ENCODE results near the gene SLCO4A1. TPM values are rescaled to one million over a fixed set of nuclear protein-coding genes. Genes with fewer than 3 reads are reported as not detected.

SLCO4A1 gene
- total RNA-seq, 1 experiment from 2014 or later = 161 TPM

- Histone ChIP-seq H3K9me2 (replicated peaks; ENCODE audit: low read length) (no peaks in the 10 kb centered on the region), H2AFZ (ENCODE audit: low read length) (no peak overlapping the region), H3K9ac (ENCODE audit: low read length) (no peak overlapping the region), H4K20me1 (ENCODE audit: low read length) (no peaks in the 10 kb centered on the region), H3K36me3 (ENCODE audit: low read depth, low read length) (no peaks in the 10 kb centered on the region), H3K4me2 (ENCODE audit: low read length) (no peak overlapping the region), H3F3A (ENCODE audit: low read length, unreplicated experiment) (no peaks in the 10 kb centered on the region), H3K27me3 (ENCODE audit: low read length) (no peaks in the 10 kb centered on the region), H3K79me2 (ENCODE audit: low read length) (no peaks in the 10 kb centered on the region), H3K4me3 (ENCODE audit: low read length) (no peak overlapping the region), H3K27ac (ENCODE audit: low read length) (no peak overlapping the region), H3K4me1 (ENCODE audit: insufficient read depth, low read length) (no peaks in the 10 kb centered on the region), H3K9me3 (ENCODE audit: low read length) (no peaks in the 10 kb centered on the region)
- TF ChIP-seq EZH2phosphoT487 (IDR thresholded peaks at IDR 0.05; ENCODE audit: borderline replicate concordance, low read length) = no peak
- POLR2A ChIA-PET (ENCODE audit: unreplicated experiment) = no interaction called here
- DNase-seq (no peak), ATAC-seq (no peak)
- intact Hi-C loops (cut with micrococcal nuclease) = no loop called here
- CTCF ChIA-PET = no interaction called here
- BruUV-seq (replicated peaks) = no TSS peak
Observed at GRCh38 chr20:62695448-62696414, 53.4 kb downstream of the SLCO4A1 start.

DNA sequence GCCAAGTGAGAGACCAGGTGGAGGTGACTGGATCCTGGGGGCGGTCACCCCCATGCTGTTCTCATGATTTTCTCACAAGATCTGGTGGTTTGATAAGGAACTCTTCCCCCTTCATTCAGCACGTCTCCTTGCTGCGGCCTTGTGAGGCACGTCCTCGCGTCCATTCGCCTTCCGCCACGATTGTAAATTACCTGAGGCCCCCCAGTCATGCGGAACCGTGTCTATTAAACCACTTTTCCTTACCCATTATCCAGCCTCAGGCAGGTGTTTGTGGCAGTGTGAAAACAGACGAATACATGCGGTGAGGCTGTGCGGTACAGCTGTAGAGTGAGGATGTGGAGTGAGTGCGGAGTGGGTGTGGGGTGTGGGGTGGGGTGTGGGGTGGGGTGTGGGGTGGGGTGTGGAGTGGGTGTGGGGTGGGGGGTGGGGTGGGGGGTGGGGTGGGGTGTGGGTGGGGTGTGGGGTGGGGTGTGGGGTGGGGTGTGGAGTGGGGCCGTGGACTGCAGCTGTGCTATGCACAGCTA is 54.2 kb downstream of the SLCO4A1 start:
- Histone ChIP-seq H3K27ac (ENCODE audit: low read length) (no peak overlapping the region), H3K9ac (ENCODE audit: low read length) (no peak overlapping the region), H3K4me2 (ENCODE audit: low read length) (no peak overlapping the region), H3K79me2 (ENCODE audit: low read length) (no peaks in the 10 kb centered on the region), H3K4me3 (ENCODE audit: low read length) (no peak overlapping the region), H3K9me3 (ENCODE audit: low read length) (no peaks in the 10 kb centered on the region), H3K36me3 (ENCODE audit: low read depth, low read length) (no peaks in the 10 kb centered on the region), H3K27me3 (ENCODE audit: low read length) (no peaks in the 10 kb centered on the region), H2AFZ (ENCODE audit: low read length) (no peak overlapping the region), H3F3A (ENCODE audit: low read length, unreplicated experiment) (no peaks in the 10 kb centered on the region), H4K20me1 (ENCODE audit: low read length) (no peaks in the 10 kb centered on the region), H3K4me1 (ENCODE audit: insufficient read depth, low read length) (no peaks in the 10 kb centered on the region), H3K9me2 (replicated peaks; ENCODE audit: low read length) (no peaks in the 10 kb centered on the region)
- BruUV-seq (replicated peaks) = no TSS peak
- ATAC-seq = no peak
- CTCF ChIA-PET = no interaction called here
- POLR2A ChIA-PET (ENCODE audit: unreplicated experiment) = no interaction called here
- intact Hi-C loops (cut with micrococcal nuclease) = no loop called here
- no peak for DNase-seq
- TF ChIP-seq EZH2 (IDR thresholded peaks at IDR 0.05; ENCODE audit: low read length, unreplicated experiment) (no peak), EZH2phosphoT487 (IDR thresholded peaks at IDR 0.05; ENCODE audit: borderline replicate concordance, low read length) (no peak)
- TF ChIP-seq, protein P1, sequence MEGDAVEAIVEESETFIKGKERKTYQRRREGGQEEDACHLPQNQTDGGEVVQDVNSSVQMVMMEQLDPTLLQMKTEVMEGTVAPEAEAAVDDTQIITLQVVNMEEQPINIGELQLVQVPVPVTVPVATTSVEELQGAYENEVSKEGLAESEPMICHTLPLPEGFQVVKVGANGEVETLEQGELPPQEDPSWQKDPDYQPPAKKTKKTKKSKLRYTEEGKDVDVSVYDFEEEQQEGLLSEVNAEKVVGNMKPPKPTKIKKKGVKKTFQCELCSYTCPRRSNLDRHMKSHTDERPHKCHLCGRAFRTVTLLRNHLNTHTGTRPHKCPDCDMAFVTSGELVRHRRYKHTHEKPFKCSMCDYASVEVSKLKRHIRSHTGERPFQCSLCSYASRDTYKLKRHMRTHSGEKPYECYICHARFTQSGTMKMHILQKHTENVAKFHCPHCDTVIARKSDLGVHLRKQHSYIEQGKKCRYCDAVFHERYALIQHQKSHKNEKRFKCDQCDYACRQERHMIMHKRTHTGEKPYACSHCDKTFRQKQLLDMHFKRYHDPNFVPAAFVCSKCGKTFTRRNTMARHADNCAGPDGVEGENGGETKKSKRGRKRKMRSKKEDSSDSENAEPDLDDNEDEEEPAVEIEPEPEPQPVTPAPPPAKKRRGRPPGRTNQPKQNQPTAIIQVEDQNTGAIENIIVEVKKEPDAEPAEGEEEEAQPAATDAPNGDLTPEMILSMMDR (conservative IDR thresholded peaks at IDR 0.05; ENCODE audit: low read depth, low read length) = no peak

- H4K20me1 ChIP-seq (ENCODE audit: low read length) = no peaks in the 10 kb centered on the region
- H3K9me2 ChIP-seq (replicated peaks; ENCODE audit: low read length) = no peaks in the 10 kb centered on the region
- H2AFZ ChIP-seq (ENCODE audit: low read length) = no peak overlapping the region
- no peak overlapping the region for H3K4me2 ChIP-seq (ENCODE audit: low read length)
- no peaks in the 10 kb centered on the region for H3K27me3 ChIP-seq (ENCODE audit: low read length)
- TF ChIP-seq EZH2phosphoT487 (IDR thresholded peaks at IDR 0.05; ENCODE audit: borderline replicate concordance, low read length) (no peak), EZH2 (IDR thresholded peaks at IDR 0.05; ENCODE audit: low read length, unreplicated experiment) (no peak)
- TF ChIP-seq, protein P1 (conservative IDR thresholded peaks at IDR 0.05; ENCODE audit: low read depth, low read length) = no peak
- H3K27ac ChIP-seq (ENCODE audit: low read length) = no peak overlapping the region
- no peaks in the 10 kb centered on the region for H3K79me2 ChIP-seq (ENCODE audit: low read length)
- no peaks in the 10 kb centered on the region for H3K4me1 ChIP-seq (ENCODE audit: insufficient read depth, low read length)
- H3K4me3 ChIP-seq (ENCODE audit: low read length) = no peak overlapping the region
- intact Hi-C loops (cut with micrococcal nuclease) = no loop called here
- H3K36me3 ChIP-seq (ENCODE audit: low read depth, low read length) = no peaks in the 10 kb centered on the region
- ChIA-PET POLR2A (ENCODE audit: unreplicated experiment) (no interaction called here), CTCF (no interaction called here)
- no TSS peak for BruUV-seq (replicated peaks)
- no peaks in the 10 kb centered on the region for H3K9me3 ChIP-seq (ENCODE audit: low read length)
- DNase-seq (no peak), ATAC-seq (no peak)
- H3K9ac ChIP-seq (ENCODE audit: low read length) = no peak overlapping the region
- H3F3A ChIP-seq (ENCODE audit: low read length, unreplicated experiment) = no peaks in the 10 kb centered on the region
Observed at GRCh38 chr20:62696989-62697388, 54.7 kb downstream of the SLCO4A1 start.
